NCI-H1436 (cell line): ENCODE data around the gene NBPF4.
"Not testable (repeated sequence)": the region's sequence is repeated elsewhere in the genome, so short reads cannot be mapped to it uniquely, and the experiment has no call there.

ENCODE experiments used
- DNase-seq: peaks from one replicate; lab custom pipeline; 2025; lab: John Stamatoyannopoulos, UW

Gene NBPF4

GRCh38 chr1:108243976-108244375, at the start of gene NBPF4:
NBPF4 (minus strand) TSS chr1:108244076; CDS start chr1:108243761, 315 bp downstream.
- not testable (repeated sequence) for DNase-seq

- not testable (repeated sequence) for DNase-seq
Observed at GRCh38 chr1:108282528-108283257, 38.8 kb upstream of the NBPF4 start.

- not testable (repeated sequence) for DNase-seq
Observed at GRCh38 chr1:108272485-108273327, 28.8 kb upstream of the NBPF4 start.

- not testable (repeated sequence) for DNase-seq
Observed at GRCh38 chr1:108267097-108267496, 23.2 kb upstream of the NBPF4 start.

GRCh38 chr1:108261967-108262366, 18.1 kb upstream of the NBPF4 start:
- DNase-seq = not testable (repeated sequence)

- not testable (repeated sequence) for DNase-seq
Observed at GRCh38 chr1:108261519-108261918, 17.6 kb upstream of the NBPF4 start.

GRCh38 chr1:108260578-108261259, 16.8 kb upstream of the NBPF4 start:
- DNase-seq = not testable (repeated sequence)

- DNase-seq = not testable (repeated sequence)
Observed at GRCh38 chr1:108255426-108255825, 11.6 kb upstream of the NBPF4 start.

- not testable (repeated sequence) for DNase-seq
Observed at GRCh38 chr1:108239426-108239825, 4.5 kb downstream of the NBPF4 start.

- not testable (repeated sequence) for DNase-seq
Observed at GRCh38 chr1:108235308-108235707, 8.6 kb downstream of the NBPF4 start.

- DNase-seq = not testable (repeated sequence)
Observed at GRCh38 chr1:108232183-108232582, 11.7 kb downstream of the NBPF4 start.

GRCh38 chr1:108229976-108230375, 13.9 kb downstream of the NBPF4 start:
- not testable (repeated sequence) for DNase-seq

- not testable (repeated sequence) for DNase-seq
Observed at GRCh38 chr1:108227772-108228171, 16.1 kb downstream of the NBPF4 start.

- DNase-seq = not testable (repeated sequence)
Observed at GRCh38 chr1:108226855-108227254, 17.0 kb downstream of the NBPF4 start.

GRCh38 chr1:108223226-108223625, 20.6 kb downstream of the NBPF4 start:
- not testable (repeated sequence) for DNase-seq

- DNase-seq = not testable (repeated sequence)
Observed at GRCh38 chr1:108217515-108218174, 26.2 kb downstream of the NBPF4 start.

- DNase-seq = not testable (repeated sequence)
Observed at GRCh38 chr1:108217007-108217406, 26.9 kb downstream of the NBPF4 start.

- DNase-seq = not testable (repeated sequence)
Observed at GRCh38 chr1:108216028-108216890, 27.6 kb downstream of the NBPF4 start.

GRCh38 chr1:108214641-108215465, 29.0 kb downstream of the NBPF4 start:
- not testable (repeated sequence) for DNase-seq

GRCh38 chr1:108211014-108211413, 32.9 kb downstream of the NBPF4 start:
- DNase-seq = no peak
